Retinal pigment epithelial cell (primary cell): Measurements from ENCODE around the gene KCNA3.
A peak's percentile ranks its signal among the peaks of the same experiment; 100 is the strongest.

Experiments used
- DNase-seq: peaks from one replicate; pipeline ENCODE4 v3.0.0-alpha.2; 2010; ENCODE audit warnings: low read depth
- H3K4me3 ChIP-seq: 2 replicates; pipeline ENCODE4 v1.5.1; 2011; ENCODE audit warnings: mild to moderate bottlenecking, low read length, control low read depth, moderate library complexity
- CTCF ChIP-seq: conservative IDR thresholded peaks from 2 replicates; pipeline ENCODE4 v1.5.1; 2011; ENCODE audit warnings: low read depth, low read length, control low read depth, inconsistent platforms

Gene KCNA3

GRCh38 chr1:110682898-110683297 is 8.2 kb upstream of the KCNA3 start:
- H3K4me3 ChIP-seq: no peak overlapping the region
- DNase-seq: no peak
- TF ChIP-seq CTCF: no peak

- H3K4me3 ChIP-seq: no peak overlapping the region
- DNase-seq: no peak
- TF ChIP-seq CTCF: no peak
Measured at GRCh38 chr1:110680036-110680735, 5.4 kb upstream of the KCNA3 start.

GRCh38 chr1:110677526-110677925 is 2.8 kb upstream of the KCNA3 start:
- no peak for TF ChIP-seq CTCF
- DNase-seq: no peak
- H3K4me3 ChIP-seq: no peak overlapping the region

GRCh38 chr1:110676970-110677369 is 2.2 kb upstream of the KCNA3 start:
- no peak overlapping the region for H3K4me3 ChIP-seq
- no peak for TF ChIP-seq CTCF
- DNase-seq: no peak

GRCh38 chr1:110675060-110675791 is 486 bp upstream of the KCNA3 start:
- no peak for TF ChIP-seq CTCF
- DNase-seq: no peak

GRCh38 chr1:110673805-110674336 is 869 bp downstream of the KCNA3 start:
- no peak overlapping the region for H3K4me3 ChIP-seq
- no peak for DNase-seq
- TF ChIP-seq CTCF: no peak

More at GRCh38 chr1:110675060-110675791, 486 bp upstream of the KCNA3 start:
- H3K4me3 ChIP-seq: peak overlapping the region; percentile 25
